ENCODE measurements around the gene DNAJB14. TPM values are rescaled to one million over a fixed set of nuclear protein-coding genes. Genes with fewer than 3 reads are reported as not detected.

The DNAJB14 gene
- total and polyA plus RNA-seq, 2 experiments from 2014 or later: 24.9 to 27.3 TPM

DNA sequence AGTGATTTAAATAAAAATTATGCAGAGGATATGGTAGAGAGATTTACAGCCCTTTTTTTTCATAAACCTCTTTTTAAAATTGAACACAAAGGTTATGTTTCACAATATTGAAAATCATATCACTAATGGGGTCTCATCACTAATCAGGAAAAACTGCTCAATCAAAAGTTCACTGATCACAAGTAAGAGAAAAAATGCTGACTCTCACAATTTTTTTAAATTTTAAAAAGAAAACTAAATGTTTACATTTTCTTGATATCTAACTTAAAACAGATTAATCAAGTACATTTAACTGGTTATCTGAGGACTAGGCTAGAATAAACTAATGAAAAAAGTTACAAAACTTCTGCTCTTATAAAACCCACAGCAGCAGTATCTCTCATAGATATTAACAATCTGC is 60.7 kb downstream of the DNAJB14 start (continued):
- TF ChIP-seq, protein P1, sequence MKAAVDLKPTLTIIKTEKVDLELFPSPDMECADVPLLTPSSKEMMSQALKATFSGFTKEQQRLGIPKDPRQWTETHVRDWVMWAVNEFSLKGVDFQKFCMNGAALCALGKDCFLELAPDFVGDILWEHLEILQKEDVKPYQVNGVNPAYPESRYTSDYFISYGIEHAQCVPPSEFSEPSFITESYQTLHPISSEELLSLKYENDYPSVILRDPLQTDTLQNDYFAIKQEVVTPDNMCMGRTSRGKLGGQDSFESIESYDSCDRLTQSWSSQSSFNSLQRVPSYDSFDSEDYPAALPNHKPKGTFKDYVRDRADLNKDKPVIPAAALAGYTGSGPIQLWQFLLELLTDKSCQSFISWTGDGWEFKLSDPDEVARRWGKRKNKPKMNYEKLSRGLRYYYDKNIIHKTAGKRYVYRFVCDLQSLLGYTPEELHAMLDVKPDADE (IDR thresholded peaks at IDR 0.05): no peak
- TF ChIP-seq EZH2phosphoT487 (IDR thresholded peaks at IDR 0.05; ENCODE audit: unreplicated experiment) (no peak), ZNF114 (CRISPR knock-in tag; IDR thresholded peaks at IDR 0.05) (no peak), EZH2 (IDR thresholded peaks at IDR 0.05; ENCODE audit: low read depth, unreplicated experiment) (no peak)
- TF ChIP-seq, protein P2, sequence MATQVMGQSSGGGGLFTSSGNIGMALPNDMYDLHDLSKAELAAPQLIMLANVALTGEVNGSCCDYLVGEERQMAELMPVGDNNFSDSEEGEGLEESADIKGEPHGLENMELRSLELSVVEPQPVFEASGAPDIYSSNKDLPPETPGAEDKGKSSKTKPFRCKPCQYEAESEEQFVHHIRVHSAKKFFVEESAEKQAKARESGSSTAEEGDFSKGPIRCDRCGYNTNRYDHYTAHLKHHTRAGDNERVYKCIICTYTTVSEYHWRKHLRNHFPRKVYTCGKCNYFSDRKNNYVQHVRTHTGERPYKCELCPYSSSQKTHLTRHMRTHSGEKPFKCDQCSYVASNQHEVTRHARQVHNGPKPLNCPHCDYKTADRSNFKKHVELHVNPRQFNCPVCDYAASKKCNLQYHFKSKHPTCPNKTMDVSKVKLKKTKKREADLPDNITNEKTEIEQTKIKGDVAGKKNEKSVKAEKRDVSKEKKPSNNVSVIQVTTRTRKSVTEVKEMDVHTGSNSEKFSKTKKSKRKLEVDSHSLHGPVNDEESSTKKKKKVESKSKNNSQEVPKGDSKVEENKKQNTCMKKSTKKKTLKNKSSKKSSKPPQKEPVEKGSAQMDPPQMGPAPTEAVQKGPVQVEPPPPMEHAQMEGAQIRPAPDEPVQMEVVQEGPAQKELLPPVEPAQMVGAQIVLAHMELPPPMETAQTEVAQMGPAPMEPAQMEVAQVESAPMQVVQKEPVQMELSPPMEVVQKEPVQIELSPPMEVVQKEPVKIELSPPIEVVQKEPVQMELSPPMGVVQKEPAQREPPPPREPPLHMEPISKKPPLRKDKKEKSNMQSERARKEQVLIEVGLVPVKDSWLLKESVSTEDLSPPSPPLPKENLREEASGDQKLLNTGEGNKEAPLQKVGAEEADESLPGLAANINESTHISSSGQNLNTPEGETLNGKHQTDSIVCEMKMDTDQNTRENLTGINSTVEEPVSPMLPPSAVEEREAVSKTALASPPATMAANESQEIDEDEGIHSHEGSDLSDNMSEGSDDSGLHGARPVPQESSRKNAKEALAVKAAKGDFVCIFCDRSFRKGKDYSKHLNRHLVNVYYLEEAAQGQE (IDR thresholded peaks at IDR 0.05; ENCODE audit: unreplicated experiment): no peak

DNA sequence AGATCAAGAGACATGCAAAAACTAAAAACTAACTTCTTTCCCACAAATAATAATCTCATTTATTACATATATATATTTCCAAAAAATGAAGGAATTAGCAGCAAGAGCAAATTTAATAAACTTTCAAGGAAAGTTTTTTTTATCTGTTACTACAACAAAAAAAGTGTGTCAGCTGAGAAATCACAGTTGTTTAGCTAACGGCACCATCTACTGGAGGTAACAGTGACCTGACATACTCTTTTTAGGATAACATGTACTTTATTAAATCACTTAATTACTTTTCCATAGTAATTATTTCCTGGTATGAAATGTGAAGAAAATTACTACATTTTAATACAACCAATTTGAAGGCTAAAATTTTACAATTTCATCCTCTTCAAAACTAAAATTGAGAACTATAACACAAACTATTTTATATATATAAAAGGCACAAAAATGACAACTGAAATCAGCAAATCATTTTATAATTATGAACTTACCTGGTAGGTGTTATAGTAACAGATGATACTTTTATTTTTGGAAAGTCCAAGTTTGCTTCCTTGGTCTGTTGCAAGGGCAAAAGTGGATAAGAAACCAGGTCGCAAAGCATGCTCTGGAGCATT is 61.3 kb downstream of the DNAJB14 start:
- Histone ChIP-seq H2AFZ (no peak overlapping the region), H3K27ac (ENCODE audit: low read depth) (no peak overlapping the region), H3K4me1 (ENCODE audit: insufficient read depth) (no peaks in the 10 kb centered on the region), H3K4me2 (no peak overlapping the region), H3K4me3 (no peak overlapping the region), H3K36me3 (ENCODE audit: insufficient read depth) (no peaks in the 10 kb centered on the region), H4K20me1 (replicated peaks; ENCODE audit: insufficient read depth) (no peaks in the 10 kb centered on the region), H3K27me3 (ENCODE audit: insufficient read depth) (no peaks in the 10 kb centered on the region), H3K9me2 (ENCODE audit: insufficient read depth) (no peaks in the 10 kb centered on the region), H3K79me2 (replicated peaks; ENCODE audit: insufficient read depth) (no peaks in the 10 kb centered on the region; the same call in 1 of the 2 replicates), H3F3A (replicated peaks; ENCODE audit: low read depth) (no peaks in the 10 kb centered on the region)
- Mint-ChIP-seq H3K27me3 (ENCODE audit: insufficient read depth, low read depth, poor library complexity) (no peaks in the 10 kb centered on the region), H3K4me1 (no peaks in the 10 kb centered on the region), H3K4me3 (no peak overlapping the region), H3K27ac (no peak overlapping the region), H3K9me3 (no peaks in the 10 kb centered on the region), H3K36me3 (ENCODE audit: low read depth) (peaks cover 5% of the 10 kb centered on the region; the same call in 2 of the 3 replicates)
- DNase-seq (ENCODE audit: low spot score) (peak; percentile 59), ATAC-seq (no peak)
- TF ChIP-seq, protein P2 (IDR thresholded peaks at IDR 0.05; ENCODE audit: unreplicated experiment): no peak
- TF ChIP-seq, protein P3, sequence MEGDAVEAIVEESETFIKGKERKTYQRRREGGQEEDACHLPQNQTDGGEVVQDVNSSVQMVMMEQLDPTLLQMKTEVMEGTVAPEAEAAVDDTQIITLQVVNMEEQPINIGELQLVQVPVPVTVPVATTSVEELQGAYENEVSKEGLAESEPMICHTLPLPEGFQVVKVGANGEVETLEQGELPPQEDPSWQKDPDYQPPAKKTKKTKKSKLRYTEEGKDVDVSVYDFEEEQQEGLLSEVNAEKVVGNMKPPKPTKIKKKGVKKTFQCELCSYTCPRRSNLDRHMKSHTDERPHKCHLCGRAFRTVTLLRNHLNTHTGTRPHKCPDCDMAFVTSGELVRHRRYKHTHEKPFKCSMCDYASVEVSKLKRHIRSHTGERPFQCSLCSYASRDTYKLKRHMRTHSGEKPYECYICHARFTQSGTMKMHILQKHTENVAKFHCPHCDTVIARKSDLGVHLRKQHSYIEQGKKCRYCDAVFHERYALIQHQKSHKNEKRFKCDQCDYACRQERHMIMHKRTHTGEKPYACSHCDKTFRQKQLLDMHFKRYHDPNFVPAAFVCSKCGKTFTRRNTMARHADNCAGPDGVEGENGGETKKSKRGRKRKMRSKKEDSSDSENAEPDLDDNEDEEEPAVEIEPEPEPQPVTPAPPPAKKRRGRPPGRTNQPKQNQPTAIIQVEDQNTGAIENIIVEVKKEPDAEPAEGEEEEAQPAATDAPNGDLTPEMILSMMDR (conservative IDR thresholded peaks at IDR 0.05; ENCODE audit: low read depth in 2 of 2): peak; percentile 67 to 73
- TF ChIP-seq JUNB (IDR thresholded peaks at IDR 0.05; ENCODE audit: unreplicated experiment) (no peak), ZNF331 (CRISPR knock-in tag; IDR thresholded peaks at IDR 0.05; ENCODE audit: low read depth) (no peak)
